DMS79 (cell line): ENCODE results near the gene TPSAB1.

Experiments used
- DNase-seq: peaks from one replicate; lab custom pipeline; 2025; lab: John Stamatoyannopoulos, UW

Gene TPSAB1

GRCh38 chr16:1285669-1286512 is 45.4 kb downstream of the TPSAB1 start:
- DNase-seq, result no peak

GRCh38 chr16:1286513-1287094 is 46.1 kb downstream of the TPSAB1 start:
- no peak for DNase-seq

GRCh38 chr16:1287982-1288670 is 47.6 kb downstream of the TPSAB1 start:
- DNase-seq, result no peak

GRCh38 chr16:1288813-1289476 is 48.4 kb downstream of the TPSAB1 start:
- DNase-seq, result no peak

GRCh38 chr16:1289477-1289866 is 49.0 kb downstream of the TPSAB1 start:
- no peak for DNase-seq

- DNase-seq, result no peak
Observed at GRCh38 chr16:1290063-1290501, 49.6 kb downstream of the TPSAB1 start.

- DNase-seq, result peak; percentile 67
Observed at GRCh38 chr16:1290860-1291575, 50.5 kb downstream of the TPSAB1 start.

- DNase-seq, result no peak
Observed at GRCh38 chr16:1291576-1291974, 51.1 kb downstream of the TPSAB1 start.
